Bronchial epithelial cell (primary cell): Measurements from ENCODE around the gene PRR15. TPM values are rescaled to one million over a fixed set of nuclear protein-coding genes. Genes with fewer than 3 reads are reported as not detected.
"Not testable (repeated sequence)": the region's sequence is repeated elsewhere in the genome, so short reads cannot be mapped to it uniquely, and the experiment has no call there.

Source experiments
- DNase-seq: peaks from one replicate; pipeline ENCODE4 v3.0.0-alpha.2; 2010; ENCODE audit warnings: low read depth
- FAIRE-seq: peaks from 2 replicates; lab custom pipeline; 2011; peaks lifted over from hg19 to GRCh38; lab: Jason Lieb, UNC
- H3K27me3 ChIP-seq: 2 replicates; pipeline ENCODE4 v1.5.1; 2011; ENCODE audit warnings: low read length; ENCODE audit not compliant: control insufficient read depth, insufficient read depth
- H3K36me3 ChIP-seq: 2 replicates; pipeline ENCODE4 v1.5.1; 2011; ENCODE audit warnings: low read length; ENCODE audit not compliant: control insufficient read depth, insufficient read depth
- H3K4me3 ChIP-seq: 2 replicates; pipeline ENCODE4 v1.5.1; 2011; ENCODE audit warnings: mild to moderate bottlenecking, low read depth, low read length, control low read depth
- CTCF ChIP-seq: IDR thresholded peaks from 2 replicates; pipeline ENCODE4 v1.5.1; 2011; ENCODE audit warnings: mild to moderate bottlenecking, moderate library complexity, low read length, control low read depth, inconsistent platforms; ENCODE audit not compliant: insufficient read depth, severe bottlenecking
- total RNA-seq: library from RNA; depleted of rRNA; stranded (reverse); fragments of >200 nt; gene quantifications from 2 replicates; pipeline ENCODE4 v1.2.1, GENCODE V29; 2014

PRR15 gene, protein sequence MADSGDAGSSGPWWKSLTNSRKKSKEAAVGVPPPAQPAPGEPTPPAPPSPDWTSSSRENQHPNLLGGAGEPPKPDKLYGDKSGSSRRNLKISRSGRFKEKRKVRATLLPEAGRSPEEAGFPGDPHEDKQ
- 1.9 and 2.1 TPM in 2 replicates for total RNA-seq

GRCh38 chr7:29563590-29564495 is at the start of gene PRR15:
PRR15 (plus strand) TSS chr7:29563835; CDS start chr7:29566330, 2,495 bp downstream.
- H3K36me3 ChIP-seq: no peaks in the 10 kb centered on the region
- no peak for FAIRE-seq
- peak; percentile 73 for DNase-seq

GRCh38 chr7:29516491-29516890 is 47.1 kb upstream of the PRR15 start:
- DNase-seq (peak; percentile 40), FAIRE-seq (no peak)
- TF ChIP-seq CTCF: no peak
- Histone ChIP-seq H3K4me3 (no peak overlapping the region), H3K27me3 (no peaks in the 10 kb centered on the region), H3K36me3 (no peaks in the 10 kb centered on the region)

More at GRCh38 chr7:29563590-29564495, at the start of gene PRR15:
- TF ChIP-seq CTCF: no peak
- no peaks in the 10 kb centered on the region for H3K27me3 ChIP-seq
- H3K4me3 ChIP-seq: peak within 1 kb of the TSS; percentile 42

- TF ChIP-seq CTCF: no peak
Measured at GRCh38 chr7:29518616-29519015, 45.0 kb upstream of the PRR15 start.

GRCh38 chr7:29523728-29524127 is 39.9 kb upstream of the PRR15 start:
- no peak overlapping the region for H3K4me3 ChIP-seq
- H3K36me3 ChIP-seq: no peaks in the 10 kb centered on the region
- no peak for FAIRE-seq
- DNase-seq: no peak
- TF ChIP-seq CTCF: no peak
- no peaks in the 10 kb centered on the region for H3K27me3 ChIP-seq

More at GRCh38 chr7:29518616-29519015, 45.0 kb upstream of the PRR15 start:
- no peaks in the 10 kb centered on the region for H3K27me3 ChIP-seq
- DNase-seq: no peak
- no peaks in the 10 kb centered on the region for H3K36me3 ChIP-seq
- H3K4me3 ChIP-seq: no peak overlapping the region
- FAIRE-seq: no peak

DNA sequence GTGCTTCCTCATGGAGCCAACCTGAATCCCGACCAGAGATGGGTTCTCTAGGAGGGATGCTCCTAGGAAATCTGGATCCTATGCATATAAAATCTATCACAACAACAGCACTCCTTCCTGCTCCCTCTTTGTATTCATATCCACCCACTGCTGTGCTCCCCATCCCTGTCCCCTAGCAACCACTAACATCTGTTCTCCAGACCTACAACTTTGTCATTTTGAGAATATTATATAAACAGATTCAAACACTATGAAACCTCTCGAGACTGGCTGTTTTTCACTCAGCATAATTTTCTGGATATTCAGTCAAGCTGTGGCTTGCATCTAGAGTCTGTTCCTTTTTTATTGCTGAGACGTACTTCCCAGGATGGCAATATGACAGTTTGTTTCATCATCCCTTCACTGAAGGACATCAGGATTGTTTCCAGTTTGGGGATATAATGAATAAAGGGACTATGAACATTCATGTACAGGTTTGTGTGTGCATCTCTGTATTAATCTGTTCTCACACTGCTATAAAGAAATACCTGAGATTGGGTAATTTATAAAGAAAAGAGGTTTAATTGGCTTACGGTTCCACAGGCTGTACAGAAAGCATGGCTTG is 36.0 kb upstream of the PRR15 start:
- no peak for FAIRE-seq
- no peaks in the 10 kb centered on the region for H3K27me3 ChIP-seq
- TF ChIP-seq CTCF: no peak
- H3K4me3 ChIP-seq: no peak overlapping the region
- DNase-seq: no peak
- H3K36me3 ChIP-seq: no peaks in the 10 kb centered on the region

- not testable (repeated sequence) for H3K36me3 ChIP-seq, FAIRE-seq, DNase-seq, H3K27me3 ChIP-seq, H3K4me3 ChIP-seq
Measured at GRCh38 chr7:29528526-29528925, 35.1 kb upstream of the PRR15 start.
